GM13976 (cell line): Measurements from ENCODE around the gene SLC25A22.

Experiments used
- DNase-seq: peaks from one replicate; pipeline ENCODE4 v3.0.0; 2012; ENCODE audit warnings: low spot score
- in situ Hi-C: fragments of 300-500 bp; cut with MboI; formaldehyde crosslinking; loops from one replicate; pipeline ENCODE4 v1.12.0; 2022; ENCODE audit warnings: low sequenced_read_pairs, mixed read lengths, inconsistent platforms; ENCODE audit not compliant: unreplicated experiment
- TF ChIP-seq, protein P1 (sequence below): IDR thresholded peaks from 2 replicates; pipeline ENCODE4 v1.5.1; 2012; ENCODE audit warnings: borderline replicate concordance, mild to moderate bottlenecking; ENCODE audit not compliant: insufficient read depth; ENCODE audit errors: extremely low read depth, missing control alignments, control extremely low read depth

SLC25A22 gene

GRCh38 chr11:833849-834311, 35.8 kb upstream of the SLC25A22 start:
- DNase-seq, result no peak
- in situ Hi-C loops, result no loop called here

DNA sequence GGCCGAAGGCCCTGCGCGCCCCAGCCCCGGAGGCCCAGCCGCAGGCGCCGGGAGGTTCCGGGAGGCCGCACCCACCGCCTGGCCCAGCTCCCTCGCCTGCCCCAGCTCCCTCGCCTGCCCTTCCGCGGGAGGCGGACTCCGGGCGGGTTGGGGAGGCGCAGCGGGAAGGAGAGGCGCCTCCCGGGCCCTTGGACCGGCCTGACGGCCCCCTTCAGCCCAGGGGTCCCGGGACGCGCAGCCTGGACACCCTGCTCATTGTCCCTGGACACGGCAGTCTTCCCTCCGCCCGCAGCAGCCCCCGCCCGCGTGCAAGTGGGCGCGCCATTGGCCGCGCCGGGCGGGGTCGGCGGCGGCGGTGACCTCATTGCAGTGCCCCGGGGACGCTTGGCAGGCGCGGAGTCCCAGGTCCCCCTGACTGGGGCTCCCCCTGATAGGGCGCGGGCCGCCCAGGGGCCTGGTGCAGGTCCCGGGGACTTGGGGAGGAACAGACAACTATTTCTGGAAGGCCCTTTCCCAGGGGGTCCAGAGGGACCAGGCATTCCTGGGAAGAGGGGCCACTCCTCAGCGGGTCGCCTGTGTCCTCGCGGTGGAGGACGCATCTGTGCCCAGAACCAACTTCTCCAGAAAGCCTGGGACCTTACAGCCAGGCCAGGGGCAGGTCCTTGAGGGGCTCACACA, 35.2 kb upstream of the SLC25A22 start:
- peak; percentile 76 for DNase-seq
- in situ Hi-C loops, result no loop called here
- TF ChIP-seq, protein P1, sequence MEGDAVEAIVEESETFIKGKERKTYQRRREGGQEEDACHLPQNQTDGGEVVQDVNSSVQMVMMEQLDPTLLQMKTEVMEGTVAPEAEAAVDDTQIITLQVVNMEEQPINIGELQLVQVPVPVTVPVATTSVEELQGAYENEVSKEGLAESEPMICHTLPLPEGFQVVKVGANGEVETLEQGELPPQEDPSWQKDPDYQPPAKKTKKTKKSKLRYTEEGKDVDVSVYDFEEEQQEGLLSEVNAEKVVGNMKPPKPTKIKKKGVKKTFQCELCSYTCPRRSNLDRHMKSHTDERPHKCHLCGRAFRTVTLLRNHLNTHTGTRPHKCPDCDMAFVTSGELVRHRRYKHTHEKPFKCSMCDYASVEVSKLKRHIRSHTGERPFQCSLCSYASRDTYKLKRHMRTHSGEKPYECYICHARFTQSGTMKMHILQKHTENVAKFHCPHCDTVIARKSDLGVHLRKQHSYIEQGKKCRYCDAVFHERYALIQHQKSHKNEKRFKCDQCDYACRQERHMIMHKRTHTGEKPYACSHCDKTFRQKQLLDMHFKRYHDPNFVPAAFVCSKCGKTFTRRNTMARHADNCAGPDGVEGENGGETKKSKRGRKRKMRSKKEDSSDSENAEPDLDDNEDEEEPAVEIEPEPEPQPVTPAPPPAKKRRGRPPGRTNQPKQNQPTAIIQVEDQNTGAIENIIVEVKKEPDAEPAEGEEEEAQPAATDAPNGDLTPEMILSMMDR, result no peak

More at GRCh38 chr11:833849-834311, 35.8 kb upstream of the SLC25A22 start:
- TF ChIP-seq, protein P1, result no peak

GRCh38 chr11:832529-833113, 34.5 kb upstream of the SLC25A22 start, which contains the start of gene CD151:
Gene CD151 (plus strand): TSS chr11:832952. CDS start chr11:836070, 3,118 bp downstream.
- in situ Hi-C loops, result no loop called here
- TF ChIP-seq, protein P1, result no peak
- peak; percentile 86 for DNase-seq

DNA sequence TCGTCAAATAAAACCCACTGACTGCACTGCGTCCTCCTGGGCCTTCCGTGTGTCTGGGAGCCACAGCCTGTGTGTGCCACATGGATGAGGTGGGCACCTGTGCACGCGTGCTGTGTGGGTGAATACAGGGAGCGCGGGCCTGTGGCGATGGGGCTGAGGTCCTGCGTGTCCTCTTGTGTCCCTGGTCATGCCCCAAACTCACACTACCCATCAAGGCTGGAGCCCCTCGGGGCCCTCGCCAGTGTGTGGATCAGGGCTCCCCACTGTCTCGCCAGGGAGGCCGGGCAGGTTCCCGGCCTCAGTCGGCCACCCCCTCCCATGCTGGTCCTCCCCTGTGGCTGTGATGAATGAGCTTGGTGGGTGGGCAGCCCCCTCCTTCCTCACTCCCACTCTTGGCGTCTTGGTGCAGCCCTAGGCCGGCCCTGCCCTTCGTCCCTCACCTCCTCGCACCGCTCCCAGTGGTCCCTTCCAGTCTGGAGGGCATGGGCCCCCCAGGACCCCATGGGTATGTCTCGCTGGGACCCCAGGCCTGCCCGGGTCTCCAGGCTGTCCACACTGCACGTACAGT, 34.0 kb upstream of the SLC25A22 start:
- DNase-seq, result no peak
- in situ Hi-C loops, result no loop called here
- TF ChIP-seq, protein P1, result no peak

- no peak for DNase-seq
- TF ChIP-seq, protein P1, result no peak
- in situ Hi-C loops, result no loop called here
These were observed 33.2 kb upstream of the SLC25A22 start for GRCh38 chr11:831118-831864.
